IMR-90 (cell line): ENCODE results near the gene BEAN1. TPM values are rescaled to one million over a fixed set of nuclear protein-coding genes. Genes with fewer than 3 reads are reported as not detected.

ENCODE experiments used
- ATAC-seq: fragments of 200-7000 bp; cut with Tn5 transposase; 2 replicates; pipeline ENCODE4 v1.9.1; 2020; ENCODE audit warnings: low read depth, mild to moderate bottlenecking, moderate library complexity
- BruUV-seq: library from RNA; stranded (reverse); fragments of 400-500 nt; replicated peaks from 2 replicates; lab custom pipeline; 2021; lab: Mats Ljungman, UMichigan
- CTCF ChIA-PET: fragments of 300-600 bp; formaldehyde crosslinking; extraction: SDS; loops from one replicate; lab custom pipeline; 2021; ENCODE audit warnings: antibody characterized with exemption; lab: Yijun Ruan, JAX
- POLR2A ChIA-PET: fragments of 300-600 bp; sonication (Branson Sonifier 250); formaldehyde crosslinking; loops from one replicate; lab custom pipeline; 2022; ENCODE audit warnings: antibody characterized with exemption; ENCODE audit not compliant: unreplicated experiment; lab: Charles Lee
- DNase-seq: peaks from one replicate; pipeline ENCODE4 v3.0.0; 2013
- H2AFZ ChIP-seq: replicated peaks from 2 replicates; pipeline ENCODE3; 2013; ENCODE audit warnings: low read length, mild to moderate bottlenecking; ENCODE audit not compliant: poor library complexity
- H2AK5ac ChIP-seq: 2 replicates; pipeline ENCODE4 v1.6.1; 2013; ENCODE audit warnings: low read depth, low read length, inconsistent platforms
- H2AK9ac ChIP-seq: replicated peaks from 2 replicates; pipeline ENCODE3; 2013; ENCODE audit warnings: mild to moderate bottlenecking, low read depth, low read length, moderate library complexity; ENCODE audit not compliant: poor library complexity
- H2BK120ac ChIP-seq: 2 replicates; pipeline ENCODE4 v1.6.1; 2013; ENCODE audit warnings: low read depth, low read length, inconsistent platforms
- H2BK15ac ChIP-seq: 3 replicates; pipeline ENCODE4 v1.6.1; 2013; ENCODE audit warnings: low read depth, low read length, inconsistent platforms
- H2BK20ac ChIP-seq: 2 replicates; pipeline ENCODE4 v1.6.1; 2013; ENCODE audit warnings: low read depth, mild to moderate bottlenecking, inconsistent platforms, low read length, moderate library complexity
- H2BK5ac ChIP-seq: 2 replicates; pipeline ENCODE4 v1.6.1; 2013; ENCODE audit warnings: mild to moderate bottlenecking, low read depth, low read length, inconsistent platforms; ENCODE audit not compliant: poor library complexity, severe bottlenecking
- H3K14ac ChIP-seq: replicated peaks from 2 replicates; pipeline ENCODE4 v1.6.1; 2013; ENCODE audit warnings: low read depth, low read length, inconsistent platforms
- H3K18ac ChIP-seq: 2 replicates; pipeline ENCODE4 v1.6.1; 2013; ENCODE audit warnings: low read depth, low read length, control low read depth
- H3K23ac ChIP-seq: 2 replicates; pipeline ENCODE4 v1.6.1; 2013; ENCODE audit warnings: low read depth, low read length, inconsistent platforms
- H3K27ac ChIP-seq: 2 replicates; pipeline ENCODE4 v1.5.1; 2013; ENCODE audit warnings: mild to moderate bottlenecking, control low read depth, low read length; ENCODE audit not compliant: insufficient read depth
- H3K27me3 ChIP-seq: 2 replicates; pipeline ENCODE4 v1.6.1; 2013; ENCODE audit warnings: low read length; ENCODE audit not compliant: control insufficient read depth, insufficient read depth
- H3K36me3 ChIP-seq: 2 replicates; pipeline ENCODE4 v1.6.1; 2013; ENCODE audit warnings: low read length, mixed read lengths; ENCODE audit not compliant: control insufficient read depth, insufficient read depth
- H3K4ac ChIP-seq: 2 replicates; pipeline ENCODE4 v1.6.1; 2013; ENCODE audit warnings: low read depth, low read length, inconsistent platforms
- H3K4me1 ChIP-seq: 2 replicates; pipeline ENCODE4 v1.6.1; 2013; ENCODE audit warnings: low read length, mixed read lengths; ENCODE audit not compliant: control insufficient read depth, insufficient read depth
- H3K4me2 ChIP-seq: 2 replicates; pipeline ENCODE4 v1.6.1; 2013; ENCODE audit warnings: low read depth, mild to moderate bottlenecking, control low read depth, low read length, moderate library complexity
- H3K4me3 ChIP-seq: 2 replicates; pipeline ENCODE4 v1.5.1; 2013; ENCODE audit warnings: low read depth, mild to moderate bottlenecking, control low read depth, low read length, moderate library complexity; ENCODE audit not compliant: insufficient read depth
- H3K56ac ChIP-seq: 2 replicates; pipeline ENCODE4 v1.6.1; 2013; ENCODE audit warnings: low read length, inconsistent platforms; ENCODE audit not compliant: insufficient read depth; ENCODE audit errors: extremely low read depth
- H3K79me1 ChIP-seq, 2 experiments: 2 replicates each; pipeline ENCODE4 v1.6.1; 2013; ENCODE audit warnings: low read length in 2 of 2, inconsistent platforms in 1 of 2, low read depth in 1 of 2
- H3K9ac ChIP-seq: 2 replicates; pipeline ENCODE4 v1.6.1; 2013; ENCODE audit warnings: low read depth, low read length, control low read depth
- H3K9me1 ChIP-seq: 2 replicates; pipeline ENCODE4 v1.6.1; 2013; ENCODE audit warnings: low read length, inconsistent platforms; ENCODE audit not compliant: insufficient read depth
- H3K9me3 ChIP-seq: 2 replicates; pipeline ENCODE4 v1.6.1; 2013; ENCODE audit warnings: low read length; ENCODE audit not compliant: control insufficient read depth, insufficient read depth
- H4K20me1 ChIP-seq: 2 replicates; pipeline ENCODE4 v1.6.1; 2013; ENCODE audit warnings: low read length, inconsistent platforms; ENCODE audit not compliant: insufficient read depth
- H4K5ac ChIP-seq: 2 replicates; pipeline ENCODE4 v1.6.1; 2013; ENCODE audit warnings: mild to moderate bottlenecking, low read depth, low read length, control low read depth
- H4K8ac ChIP-seq, 2 experiments: 2 replicates each; pipeline ENCODE4 v1.6.1; 2013; ENCODE audit warnings: low read depth in 2 of 2, low read length in 2 of 2, control low read depth in 1 of 2, inconsistent platforms in 1 of 2
- H4K91ac ChIP-seq: 2 replicates; pipeline ENCODE4 v1.6.1; 2013; ENCODE audit warnings: low read depth, low read length, inconsistent platforms; ENCODE audit not compliant: insufficient read depth
- CEBPB ChIP-seq: IDR thresholded peaks from 2 replicates; pipeline ENCODE4 v1.6.1; 2012; ENCODE audit warnings: low read depth, low read length, improper control_type of control experiment
- CTCF ChIP-seq: conservative IDR thresholded peaks from 2 replicates; pipeline ENCODE4 v1.5.1; 2012; ENCODE audit warnings: mild to moderate bottlenecking, low read depth, low read length, improper control_type of control experiment
- FOS ChIP-seq: fragments of 150-350 bp; IDR thresholded peaks from 2 replicates; pipeline ENCODE4 v1.6.1; 2016; ENCODE audit warnings: low read depth, low read length
- MAZ ChIP-seq: IDR thresholded peaks from 2 replicates; pipeline ENCODE4 v1.6.1; 2012; ENCODE audit warnings: low read depth, mild to moderate bottlenecking, low read length, improper control_type of control experiment, moderate library complexity, borderline replicate concordance
- MXI1 ChIP-seq: IDR thresholded peaks from 2 replicates; pipeline ENCODE4 v1.6.1; 2012; ENCODE audit warnings: low read depth, mild to moderate bottlenecking, low read length, moderate library complexity, borderline replicate concordance
- WGBS, 2 experiments: methylation state at CpG; one replicate each; pipeline versions ENCODE4 v1.1.5 to v1.1.7; 2013; ENCODE audit warnings: missing lambda C conversion rate in 2 of 2; ENCODE audit not compliant: insufficient read length in 1 of 2; ENCODE audit errors: extremely low coverage in 2 of 2; 5-methylcytosine and 5-hydroxymethylcytosine counted together
- dilution Hi-C: fragments of 300-500 bp; cut with HindIII; formaldehyde crosslinking; loops from one replicate; pipeline ENCODE4 v1.14.3; 2018; ENCODE audit warnings: low sequenced_read_pairs; ENCODE audit not compliant: unreplicated experiment
- in situ Hi-C: fragments of 300-500 bp; cut with MboI; formaldehyde crosslinking; loops from 3 replicates; pipeline ENCODE4 v1.14.3; 2019; ENCODE audit warnings: low sequenced_read_pairs, inconsistent platforms, mixed read lengths
- intact Hi-C: fragments of 100-400 bp; cut with micrococcal nuclease; formaldehyde crosslinking; loops from 2 replicates; pipeline ENCODE4 v1.10.0; 2022
- polyA plus RNA-seq, 3 experiments: library from polyadenylated mRNA; depleted of rRNA; stranded (reverse); fragments of >200 nt; gene quantifications; 2 replicates each; pipeline ENCODE4 v1.2.3, GENCODE V29; 2012; ENCODE audit warnings: low replicate concordance in 1 of 3
- total RNA-seq: library from RNA; depleted of rRNA; stranded (reverse); fragments of >200 nt; gene quantifications from 2 replicates; pipeline ENCODE4 v1.2.3, GENCODE V29; 2012

BEAN1 gene
- total and polyA plus RNA-seq, 2 of the 4 experiments (the other 2 are of a cell fraction) = not detected

GRCh38 chr16:66386629-66387622, 40.2 kb upstream of the BEAN1 start:
- peaks cover 14% of the 10 kb centered on the region for H3K27me3 ChIP-seq
- no peak overlapping the region for H2AK9ac ChIP-seq
- no TSS peak for BruUV-seq
- POLR2A ChIA-PET = no interaction called here
- no peak overlapping the region for H2BK15ac ChIP-seq
- no peak overlapping the region for H3K18ac ChIP-seq
- dilution Hi-C loops (no loop called here), in situ Hi-C loops (no loop called here), intact Hi-C loops (no loop called here)
- no peak overlapping the region for H3K4me2 ChIP-seq
- no peak overlapping the region for H2AK5ac ChIP-seq
- no peaks in the 10 kb centered on the region for H4K20me1 ChIP-seq
- no peak for TF ChIP-seq CTCF
- no peak for TF ChIP-seq CEBPB
- no peak for TF ChIP-seq MAZ
- no peak for TF ChIP-seq FOS
- no peak for TF ChIP-seq MXI1
- no peak overlapping the region for H2BK5ac ChIP-seq
- H3K79me1 ChIP-seq = no peaks in the 10 kb centered on the region
- no peak overlapping the region for H2AFZ ChIP-seq
- 76% methylated on average over 8 of the region's 20 CpGs; no CpG with 5 or more reads in 1 of the 2 experiments for WGBS, 2 experiments
- H3K4ac ChIP-seq = no peak overlapping the region
- no peak overlapping the region for H4K8ac ChIP-seq
- CTCF ChIA-PET = no interaction called here
- H2BK120ac ChIP-seq = no peak overlapping the region
- H3K9me3 ChIP-seq = no peaks in the 10 kb centered on the region
- peaks cover 10% of the 10 kb centered on the region for H3K4me1 ChIP-seq
- peaks cover 9% of the 10 kb centered on the region for H3K9me1 ChIP-seq
- H3K23ac ChIP-seq = no peak overlapping the region
- H3K4me3 ChIP-seq = no peak overlapping the region
- no peak overlapping the region for H3K9ac ChIP-seq
- no peak overlapping the region for H3K14ac ChIP-seq
- H3K36me3 ChIP-seq = no peaks in the 10 kb centered on the region
- H3K56ac ChIP-seq = no peak overlapping the region
- DNase-seq (no peak), ATAC-seq (no peak)
- H2BK20ac ChIP-seq = no peak overlapping the region
- H3K27ac ChIP-seq = no peak overlapping the region
- H4K5ac ChIP-seq = no peak overlapping the region
- H4K91ac ChIP-seq = no peak overlapping the region
